Hippocampal formation (tissue), 2 donors: Measurements from ENCODE around the gene COL5A1.
A peak's percentile ranks its signal among the peaks of the same experiment; 100 is the strongest.

ENCODE experiments used
- DNase-seq, 2 donors: peaks; one replicate each; lab custom pipeline; 2025; lab: John Stamatoyannopoulos, UW

The COL5A1 gene

GRCh38 chr9:134641173-134641989, at the start of gene COL5A1:
Gene COL5A1 (plus strand): TSS chr9:134641803. CDS start chr9:134642188, 385 bp downstream.
- peak; percentile 44 to 66 for DNase-seq

DNA sequence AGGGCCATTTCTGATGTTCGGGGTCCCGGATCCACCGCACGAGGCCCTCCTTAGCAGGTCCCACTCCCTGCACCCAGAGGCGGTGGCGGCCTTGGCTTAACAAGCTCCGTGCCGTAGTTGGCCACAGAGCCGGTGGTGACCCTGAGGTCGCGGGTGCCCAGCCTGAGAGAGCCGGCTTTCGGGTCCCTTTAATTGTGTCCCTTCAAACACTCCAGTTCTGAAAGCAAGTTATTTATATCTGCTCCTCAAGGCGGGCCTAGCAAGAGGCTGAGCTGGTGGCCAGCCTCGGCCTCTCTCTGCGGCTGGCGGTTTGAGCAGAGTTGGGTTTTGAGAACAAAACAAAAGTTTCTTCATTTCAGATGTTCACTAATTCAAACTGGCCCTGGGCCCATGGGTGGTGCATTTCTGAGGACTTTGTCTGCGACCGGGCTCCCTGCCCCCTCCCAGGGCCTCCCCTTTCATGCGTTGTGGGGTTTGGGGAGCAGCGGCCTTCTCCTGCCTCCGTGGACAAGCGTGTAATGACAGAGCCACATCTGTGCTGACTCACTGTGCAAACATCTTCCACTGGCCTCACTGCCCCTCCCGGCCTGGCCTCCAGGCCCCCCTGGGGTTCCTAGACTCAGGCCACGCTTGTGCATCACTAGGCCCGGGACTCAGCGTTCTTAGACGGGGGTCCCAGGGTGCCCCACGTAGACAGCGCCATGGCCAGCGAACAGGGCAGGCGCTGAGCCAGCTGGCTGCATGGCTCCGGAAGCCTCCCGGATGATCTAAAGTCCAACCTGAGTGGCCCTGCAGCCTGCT, 49.4 kb upstream of the COL5A1 start:
- no peak for DNase-seq

GRCh38 chr9:134592819-134593200, 48.8 kb upstream of the COL5A1 start:
- no peak for DNase-seq

DNA sequence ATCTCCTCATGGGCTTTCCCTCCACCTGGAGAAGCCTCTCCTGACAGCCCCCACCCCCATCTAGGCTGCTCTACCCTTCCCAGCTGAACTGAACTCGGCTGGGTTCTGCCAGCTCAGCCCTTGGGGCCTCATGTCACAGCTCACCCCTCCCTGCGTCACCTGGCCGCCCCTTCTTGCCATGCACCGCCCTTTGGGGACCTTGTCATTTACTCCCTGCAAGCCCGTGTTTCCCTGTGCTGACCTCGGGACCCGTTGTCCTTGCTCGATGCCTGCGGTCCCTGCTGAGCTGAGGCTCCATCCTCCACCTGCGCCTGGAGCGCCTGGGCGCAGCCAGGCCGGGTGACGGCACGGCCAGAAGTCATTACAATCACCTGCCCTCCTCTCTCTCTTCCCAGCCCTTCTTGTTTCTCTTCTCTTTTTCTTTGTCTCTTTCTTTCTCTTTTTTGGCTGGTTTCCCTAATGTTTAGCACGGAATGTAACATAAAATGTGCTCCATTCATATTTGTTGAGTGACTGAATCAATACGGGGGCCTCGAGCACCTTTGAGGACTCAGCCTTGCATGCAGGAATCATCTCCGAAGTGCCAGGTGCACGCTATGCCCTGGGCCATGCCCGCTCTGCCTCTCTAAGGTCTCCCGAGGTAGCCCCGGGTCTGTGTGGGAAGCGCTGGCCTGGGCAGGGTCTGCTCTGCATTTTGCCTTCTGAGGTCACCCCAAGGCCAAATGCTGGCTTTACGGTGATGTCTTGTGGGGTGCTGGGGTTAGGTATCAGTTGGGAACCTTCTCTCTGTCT, 48.1 kb upstream of the COL5A1 start:
- DNase-seq: no peak

DNA sequence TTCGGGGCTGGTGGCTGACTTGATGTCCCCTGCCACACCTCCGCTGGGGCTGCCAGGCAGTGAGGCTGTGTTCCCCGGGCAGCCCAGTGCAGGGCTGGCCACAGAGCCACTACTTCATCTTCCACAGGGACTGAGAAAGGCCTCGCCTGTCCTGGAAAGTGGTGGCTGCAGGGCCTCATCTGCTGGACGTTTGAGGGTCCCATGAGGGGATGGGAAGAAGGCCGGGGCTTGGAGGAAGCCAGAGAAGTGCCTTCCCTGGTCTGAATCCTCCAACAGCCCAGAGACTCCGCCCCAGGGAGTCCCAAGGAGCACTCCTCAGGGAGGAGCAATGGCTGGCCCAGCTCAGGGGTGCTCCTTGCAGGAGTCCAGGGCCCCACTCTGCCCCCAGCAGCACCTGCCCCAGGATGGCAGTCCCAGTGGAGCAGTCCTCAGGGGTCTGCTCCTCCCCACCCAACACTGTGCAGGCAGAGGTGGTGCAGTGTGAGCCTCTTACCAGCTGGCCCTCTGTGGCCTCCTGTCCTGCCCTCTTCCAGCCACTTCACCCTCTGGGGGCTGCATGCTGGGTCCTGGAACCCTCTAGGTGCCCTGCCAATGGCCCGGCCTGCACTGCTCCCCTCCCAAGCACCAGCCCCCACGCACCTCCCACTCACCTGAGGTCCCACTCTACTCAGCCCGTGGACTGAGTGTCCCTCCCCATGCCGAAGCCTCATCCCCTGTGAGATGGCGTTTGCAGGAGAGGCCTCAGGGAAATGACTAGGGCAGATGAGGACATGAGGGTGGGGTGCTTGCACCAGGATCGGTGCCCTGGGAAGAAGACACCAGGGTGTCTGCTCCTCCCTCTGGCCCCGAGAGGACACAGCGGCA, 47.3 kb upstream of the COL5A1 start:
- no peak for DNase-seq

DNA sequence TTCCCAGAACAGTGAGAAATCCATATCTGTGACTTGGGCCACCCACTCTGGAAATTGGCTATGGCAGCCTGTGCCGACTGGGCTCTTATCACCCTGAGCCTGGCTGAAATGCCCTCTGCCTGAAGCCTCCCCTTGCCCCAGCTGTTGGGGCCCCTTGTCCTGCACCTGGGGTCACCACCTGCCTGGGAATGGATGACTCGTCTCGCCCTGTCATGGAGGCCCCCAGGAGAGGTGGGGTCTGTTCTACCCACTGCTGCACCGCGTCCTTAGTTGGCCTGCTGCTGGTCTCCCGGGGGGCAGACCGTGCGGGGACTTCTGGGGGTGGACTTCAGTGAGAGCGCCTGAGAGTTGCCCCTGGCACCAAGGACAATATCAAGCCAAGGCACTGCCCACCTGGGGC, 46.6 kb upstream of the COL5A1 start:
- no peak for DNase-seq

GRCh38 chr9:134597041-134597913, 44.3 kb upstream of the COL5A1 start:
- DNase-seq: no peak

DNA sequence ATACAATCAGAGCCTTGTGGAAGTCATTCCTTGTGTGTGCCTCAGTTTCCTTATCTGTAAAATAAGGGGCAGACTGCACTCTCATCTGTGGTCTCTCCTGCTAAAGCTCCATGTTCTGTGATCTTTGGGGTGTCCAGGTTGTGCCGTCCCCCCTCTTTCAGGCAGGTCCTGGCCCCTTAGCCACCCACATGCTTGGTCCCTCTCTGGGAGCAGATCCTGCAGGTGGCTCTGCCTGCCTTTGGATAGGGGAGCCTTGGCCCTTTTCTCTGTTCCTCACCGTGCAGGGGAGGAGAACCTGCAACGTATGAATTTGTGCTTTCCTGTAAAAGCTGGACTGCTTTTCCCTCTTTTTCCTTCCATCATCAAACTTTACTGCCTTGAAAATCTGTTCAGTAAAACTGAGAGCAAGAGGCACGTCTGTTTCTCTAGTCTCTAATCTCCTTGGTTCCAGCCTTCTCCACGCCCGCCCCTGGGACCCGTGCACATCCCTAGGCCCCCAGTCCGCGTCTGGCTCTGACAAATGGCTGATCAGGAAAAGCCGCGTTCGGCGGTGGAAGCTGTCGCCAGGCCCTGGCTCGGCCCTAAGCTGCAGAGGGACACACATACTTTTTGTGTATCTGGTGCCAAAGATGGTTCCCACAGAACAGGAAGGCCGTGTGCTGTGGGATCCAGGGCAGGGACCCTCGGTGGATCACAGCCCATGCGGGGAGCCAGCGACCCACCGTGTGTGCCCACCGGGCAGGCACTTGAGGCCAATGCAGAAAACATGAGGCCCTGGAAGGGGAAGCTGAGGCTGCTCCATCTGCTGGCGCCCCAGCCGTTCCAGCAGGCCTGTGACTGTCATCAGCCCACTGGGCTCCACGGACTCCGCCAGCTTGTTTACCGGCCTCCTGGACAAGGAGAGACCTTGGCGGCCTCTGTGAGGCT, 43.4 kb upstream of the COL5A1 start:
- no peak for DNase-seq

- DNase-seq: no peak
These were observed 42.7 kb upstream of the COL5A1 start for GRCh38 chr9:134598884-134599245.

GRCh38 chr9:134600371-134600770, 41.2 kb upstream of the COL5A1 start:
- no peak for DNase-seq

- no peak for DNase-seq
These were observed 40.6 kb upstream of the COL5A1 start for GRCh38 chr9:134600836-134601638.

GRCh38 chr9:134601764-134602163, 39.8 kb upstream of the COL5A1 start:
- no peak for DNase-seq

DNA sequence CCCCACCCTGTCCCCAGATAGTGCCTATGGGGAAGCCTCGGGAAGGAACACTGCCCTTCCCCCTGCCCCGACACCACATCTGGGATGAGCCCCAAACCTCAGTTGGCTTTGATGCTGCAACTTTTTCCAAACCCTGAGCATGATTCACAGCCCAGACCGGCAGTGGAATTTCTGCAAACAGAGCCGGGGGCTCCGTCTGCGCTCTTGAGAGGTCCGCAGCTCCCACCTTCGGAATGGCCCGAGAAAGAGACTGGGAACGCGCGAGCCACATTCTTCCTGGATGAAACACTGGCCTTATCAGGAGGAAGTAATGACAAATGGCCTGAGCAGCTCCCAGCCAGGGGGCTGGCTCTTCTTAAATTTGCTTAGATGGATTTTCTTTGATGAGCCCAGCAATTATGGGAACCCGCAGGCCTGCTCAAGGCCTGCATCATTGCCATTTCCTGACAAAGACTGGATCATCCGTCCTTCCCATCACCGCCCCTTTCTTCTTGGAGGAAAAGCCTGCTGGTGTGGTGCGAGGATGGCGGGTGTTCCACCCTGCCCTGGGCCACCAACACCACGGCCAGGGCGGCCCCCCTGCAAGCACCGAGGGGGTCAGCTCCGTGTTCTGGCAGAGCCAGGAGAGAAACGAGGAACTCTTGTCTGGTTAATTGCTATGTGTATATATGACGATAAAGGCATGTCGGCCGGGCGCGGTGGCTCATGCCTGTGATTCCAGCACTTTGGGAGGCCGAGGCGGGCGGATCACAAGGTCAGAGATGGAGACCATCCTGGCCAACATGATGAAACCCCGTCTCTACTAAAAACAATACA, 38.8 kb upstream of the COL5A1 start:
- DNase-seq: no peak

GRCh38 chr9:134604834-134605233, 36.8 kb upstream of the COL5A1 start:
- DNase-seq: no peak

GRCh38 chr9:134605351-134605965, 36.1 kb upstream of the COL5A1 start:
- DNase-seq: no peak

- DNase-seq: no peak
These were observed 35.6 kb upstream of the COL5A1 start for GRCh38 chr9:134605966-134606357.
